Fibroblast of skin of right quadriceps (primary cell): ENCODE results near the gene TM4SF1.
"Not testable (repeated sequence)": the region's sequence is repeated elsewhere in the genome, so short reads cannot be mapped to it uniquely, and the experiment has no call there.

ENCODE experiments used
- DNase-seq: peaks from one replicate; pipeline ENCODE4 v3.0.0-alpha.2; 2013

TM4SF1 gene

GRCh38 chr3:149337486-149337885 is 40.0 kb downstream of the TM4SF1 start:
- DNase-seq, result not testable (repeated sequence)

- no peak for DNase-seq
Measured at GRCh38 chr3:149336925-149337324, 40.5 kb downstream of the TM4SF1 start.

- peak; percentile 24 for DNase-seq
Measured at GRCh38 chr3:149333176-149333859, 44.1 kb downstream of the TM4SF1 start, which contains the start of gene TM4SF18. Gene TM4SF18 (minus strand): TSS chr3:149333636. CDS start chr3:149333382, 254 bp downstream.

- DNase-seq, result no peak
Measured at GRCh38 chr3:149332771-149333170, 44.7 kb downstream of the TM4SF1 start.

GRCh38 chr3:149332227-149332765 is 45.2 kb downstream of the TM4SF1 start:
- peak; percentile 34 for DNase-seq

- no peak for DNase-seq
Measured at GRCh38 chr3:149331396-149331795, 46.1 kb downstream of the TM4SF1 start.

GRCh38 chr3:149330609-149331331 is 46.7 kb downstream of the TM4SF1 start:
- peak; percentile 31 for DNase-seq

- no peak for DNase-seq
Measured at GRCh38 chr3:149327156-149327555, 50.3 kb downstream of the TM4SF1 start.

- no peak for DNase-seq
Measured at GRCh38 chr3:149325581-149325980, 51.9 kb downstream of the TM4SF1 start.

- no peak for DNase-seq
Measured at GRCh38 chr3:149324332-149324731, 53.1 kb downstream of the TM4SF1 start.

GRCh38 chr3:149321640-149322039 is 55.8 kb downstream of the TM4SF1 start:
- no peak for DNase-seq

- no peak for DNase-seq
Measured at GRCh38 chr3:149321136-149321535, 56.3 kb downstream of the TM4SF1 start.

GRCh38 chr3:149319750-149320149 is 57.7 kb downstream of the TM4SF1 start:
- DNase-seq, result no peak
